Measurements from ENCODE around the gene GOLIM4.

Gene GOLIM4

DNA sequence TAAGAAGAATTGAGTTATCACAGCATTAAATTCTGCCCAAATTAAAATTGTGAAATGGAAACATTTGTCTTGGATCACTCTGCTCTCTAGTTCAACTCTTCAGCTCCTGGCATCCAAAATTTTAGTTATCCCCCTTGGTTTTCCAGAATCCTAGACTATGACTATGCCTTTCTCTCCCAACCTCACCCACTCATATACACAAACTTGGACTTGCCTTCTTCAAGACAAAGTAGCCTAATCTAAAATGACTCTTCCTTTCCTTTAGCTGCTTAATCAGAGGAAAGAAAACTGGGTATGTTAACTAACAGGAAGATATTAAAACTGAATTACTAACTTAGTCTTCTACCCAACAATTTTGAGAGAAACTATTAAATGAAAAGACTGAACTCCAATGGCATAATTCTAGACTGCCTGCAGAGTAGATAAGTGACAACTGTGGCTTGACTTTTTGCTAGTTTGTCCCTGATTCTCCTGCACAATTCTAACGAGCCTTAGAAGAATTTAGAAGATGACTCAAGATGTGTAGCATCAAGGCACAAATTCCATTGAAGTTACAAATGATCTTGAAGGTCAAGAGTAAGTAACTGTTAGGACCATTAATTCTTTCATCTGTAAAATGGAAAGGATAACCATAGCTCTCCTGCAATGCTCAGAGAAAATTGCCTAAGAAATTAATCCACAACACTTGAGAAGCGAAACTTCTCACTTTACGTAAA is 5.2 kb upstream of the GOLIM4 start:
- Histone ChIP-seq H3K4me1 (ENCODE audit: control insufficient read depth, insufficient read depth, low read length, poor library complexity, severe bottlenecking) (no peaks in the 10 kb centered on the region), H3K27me3 (replicated peaks; ENCODE audit: control insufficient read depth, insufficient read depth, low read length, poor library complexity, severe bottlenecking) (no peaks in the 10 kb centered on the region), H3K4me3 (ENCODE audit: insufficient read depth, low read depth, low read length, poor library complexity, severe bottlenecking) (no peak overlapping the region), H3K36me3 (ENCODE audit: control insufficient read depth, insufficient read depth, low read length) (no peaks in the 10 kb centered on the region), H3K9me3 (ENCODE audit: control insufficient read depth, low read length) (no peaks in the 10 kb centered on the region), H3K27ac (ENCODE audit: insufficient read depth, low read length, poor library complexity, severe bottlenecking) (no peak overlapping the region)
- DNase-seq: no peak

DNA sequence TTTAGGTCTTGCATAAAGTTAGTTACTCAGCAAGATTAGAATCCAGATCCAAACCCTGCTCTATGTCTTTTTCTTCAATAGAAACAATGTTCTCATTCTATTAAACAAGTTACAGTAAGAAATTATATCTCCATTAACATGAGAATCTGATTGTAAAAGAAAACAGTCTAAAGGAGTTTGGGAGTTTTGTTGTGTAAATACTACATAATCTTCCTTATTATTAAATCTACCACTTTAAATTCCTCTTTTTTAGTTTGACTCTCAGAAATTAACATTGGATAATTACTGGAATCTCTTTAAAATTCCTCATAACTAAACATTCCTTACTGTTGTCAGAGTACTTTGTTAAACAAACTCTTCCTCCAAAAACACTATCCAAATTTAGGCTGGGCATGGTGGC is 1.7 kb upstream of the GOLIM4 start:
- H3K27ac ChIP-seq (ENCODE audit: insufficient read depth, low read length, poor library complexity, severe bottlenecking): no peak overlapping the region
- H3K27me3 ChIP-seq (replicated peaks; ENCODE audit: control insufficient read depth, insufficient read depth, low read length, poor library complexity, severe bottlenecking): no peaks in the 10 kb centered on the region
- H3K4me3 ChIP-seq (ENCODE audit: insufficient read depth, low read depth, low read length, poor library complexity, severe bottlenecking): no peak overlapping the region
- no peak for DNase-seq
- no peaks in the 10 kb centered on the region for H3K36me3 ChIP-seq (ENCODE audit: control insufficient read depth, insufficient read depth, low read length)
- H3K4me1 ChIP-seq (ENCODE audit: control insufficient read depth, insufficient read depth, low read length, poor library complexity, severe bottlenecking): no peaks in the 10 kb centered on the region
- no peaks in the 10 kb centered on the region for H3K9me3 ChIP-seq (ENCODE audit: control insufficient read depth, low read length)

DNA sequence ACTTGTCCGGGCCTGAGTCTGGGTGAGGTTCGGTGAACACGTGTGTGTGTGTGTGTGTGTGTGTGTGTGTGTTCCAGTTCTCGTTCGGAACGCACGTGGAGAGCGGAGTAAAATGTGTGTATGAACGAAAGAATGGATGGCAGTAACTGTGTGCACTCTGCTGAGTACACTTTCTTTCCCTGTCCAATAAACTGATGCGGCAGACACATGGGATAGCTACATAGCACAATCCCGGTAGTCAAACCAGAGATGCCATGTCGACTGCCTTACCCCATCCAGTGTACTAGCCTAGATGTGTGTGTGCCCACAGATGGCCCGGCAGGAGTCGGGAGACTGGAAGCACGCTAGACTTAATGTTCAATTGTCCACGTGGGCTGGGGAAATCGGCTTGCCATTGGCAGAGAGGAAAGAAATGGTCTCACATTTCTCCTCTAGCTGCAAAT is 507 bp upstream of the GOLIM4 start:
- Histone ChIP-seq H3K27ac (ENCODE audit: insufficient read depth, low read length, poor library complexity, severe bottlenecking) (no peak overlapping the region), H3K9me3 (ENCODE audit: control insufficient read depth, low read length) (no peaks in the 10 kb centered on the region), H3K4me1 (ENCODE audit: control insufficient read depth, insufficient read depth, low read length, poor library complexity, severe bottlenecking) (no peaks in the 10 kb centered on the region), H3K4me3 (ENCODE audit: insufficient read depth, low read depth, low read length, poor library complexity, severe bottlenecking) (peak overlapping the region; percentile 49), H3K27me3 (replicated peaks; ENCODE audit: control insufficient read depth, insufficient read depth, low read length, poor library complexity, severe bottlenecking) (no peaks in the 10 kb centered on the region), H3K36me3 (ENCODE audit: control insufficient read depth, insufficient read depth, low read length) (no peaks in the 10 kb centered on the region)
- DNase-seq: no peak

DNA sequence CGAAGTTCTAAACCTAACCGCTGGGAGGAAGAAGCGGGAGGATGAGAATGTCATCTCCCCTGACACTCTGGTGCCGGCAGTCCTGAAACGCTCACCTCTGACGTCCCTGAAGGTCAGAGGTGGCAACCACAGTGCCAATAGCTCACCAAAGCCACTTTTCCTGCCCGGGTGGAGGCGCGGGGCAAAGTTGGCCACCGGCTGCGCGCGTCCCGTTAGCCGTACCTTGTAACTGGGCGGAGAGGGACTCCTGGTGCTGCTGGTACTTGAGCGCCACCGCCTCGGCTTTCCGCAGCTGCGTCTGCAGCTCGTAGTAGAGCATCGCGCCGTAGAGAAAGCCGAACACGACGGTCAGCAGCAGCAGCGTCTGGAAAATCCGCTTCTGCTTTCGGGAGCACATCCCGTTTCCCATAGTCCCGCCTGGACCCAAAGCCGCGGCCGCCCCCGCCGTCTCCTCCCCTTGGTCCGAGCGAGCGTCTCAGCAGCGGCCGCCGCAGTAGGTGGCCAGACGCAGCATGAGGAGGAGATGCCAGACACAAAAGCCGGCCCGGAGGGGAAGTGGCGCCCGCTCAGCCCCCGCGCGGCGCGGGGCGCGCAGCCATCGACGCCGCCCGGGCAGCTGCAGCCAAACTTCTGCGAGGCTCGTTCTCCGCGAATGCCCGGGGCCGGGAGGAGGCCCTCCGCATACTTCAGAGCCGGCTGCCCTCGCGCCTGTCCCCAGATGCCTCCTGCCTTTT is 680 bp downstream of the GOLIM4 start:
- DNase-seq: no peak
- no peaks in the 10 kb centered on the region for H3K9me3 ChIP-seq (ENCODE audit: control insufficient read depth, low read length)
- H3K27ac ChIP-seq (ENCODE audit: insufficient read depth, low read length, poor library complexity, severe bottlenecking): no peak overlapping the region
- H3K4me3 ChIP-seq (ENCODE audit: insufficient read depth, low read depth, low read length, poor library complexity, severe bottlenecking): peak overlapping the region; percentile 49
- no peaks in the 10 kb centered on the region for H3K27me3 ChIP-seq (replicated peaks; ENCODE audit: control insufficient read depth, insufficient read depth, low read length, poor library complexity, severe bottlenecking)
- no peaks in the 10 kb centered on the region for H3K36me3 ChIP-seq (ENCODE audit: control insufficient read depth, insufficient read depth, low read length)
- no peaks in the 10 kb centered on the region for H3K4me1 ChIP-seq (ENCODE audit: control insufficient read depth, insufficient read depth, low read length, poor library complexity, severe bottlenecking)

DNA sequence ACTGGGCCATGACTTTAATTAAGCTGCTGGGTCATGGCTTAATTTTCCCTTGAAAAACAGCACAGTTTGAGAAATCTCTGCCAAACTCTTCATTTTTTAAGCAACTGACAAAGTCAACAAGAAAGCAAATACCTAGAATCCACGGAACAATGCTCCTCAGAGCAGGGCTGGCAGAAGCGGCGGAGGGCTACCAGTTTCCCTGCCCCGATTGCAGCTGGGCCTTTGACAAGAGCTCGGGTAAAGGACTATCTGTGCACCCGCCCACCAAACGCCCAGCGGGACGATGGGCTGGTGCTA is 1.2 kb downstream of the GOLIM4 start:
- no peak for DNase-seq
- H3K27ac ChIP-seq (ENCODE audit: insufficient read depth, low read length, poor library complexity, severe bottlenecking): no peak overlapping the region
- H3K4me3 ChIP-seq (ENCODE audit: insufficient read depth, low read depth, low read length, poor library complexity, severe bottlenecking): peak overlapping the region; percentile 49
- no peaks in the 10 kb centered on the region for H3K4me1 ChIP-seq (ENCODE audit: control insufficient read depth, insufficient read depth, low read length, poor library complexity, severe bottlenecking)
- H3K27me3 ChIP-seq (replicated peaks; ENCODE audit: control insufficient read depth, insufficient read depth, low read length, poor library complexity, severe bottlenecking): no peaks in the 10 kb centered on the region
- no peaks in the 10 kb centered on the region for H3K36me3 ChIP-seq (ENCODE audit: control insufficient read depth, insufficient read depth, low read length)
- H3K9me3 ChIP-seq (ENCODE audit: control insufficient read depth, low read length): no peaks in the 10 kb centered on the region

DNA sequence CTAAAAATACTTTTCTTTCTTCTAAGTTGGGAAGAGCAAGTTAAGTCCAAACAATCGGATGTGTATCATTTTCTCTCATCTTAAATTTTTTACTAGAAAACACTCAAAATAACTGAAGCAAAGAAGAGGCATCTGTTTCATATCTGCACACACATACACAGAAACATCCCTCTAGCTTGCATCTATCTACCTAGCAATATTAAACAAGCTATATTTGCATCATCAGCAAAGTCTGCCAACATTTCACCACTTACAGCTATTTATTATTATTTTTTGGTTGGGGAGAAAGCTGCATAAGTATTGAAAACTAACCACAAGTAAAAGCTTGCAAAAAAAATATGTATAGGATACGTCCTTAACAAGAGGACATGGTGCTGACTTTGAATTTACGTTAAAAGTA is 1.9 kb downstream of the GOLIM4 start:
- H3K9me3 ChIP-seq (ENCODE audit: control insufficient read depth, low read length): no peaks in the 10 kb centered on the region
- H3K27ac ChIP-seq (ENCODE audit: insufficient read depth, low read length, poor library complexity, severe bottlenecking): no peak overlapping the region
- no peak for DNase-seq
- H3K27me3 ChIP-seq (replicated peaks; ENCODE audit: control insufficient read depth, insufficient read depth, low read length, poor library complexity, severe bottlenecking): no peaks in the 10 kb centered on the region
- H3K4me3 ChIP-seq (ENCODE audit: insufficient read depth, low read depth, low read length, poor library complexity, severe bottlenecking): no peak overlapping the region
- no peaks in the 10 kb centered on the region for H3K36me3 ChIP-seq (ENCODE audit: control insufficient read depth, insufficient read depth, low read length)
- no peaks in the 10 kb centered on the region for H3K4me1 ChIP-seq (ENCODE audit: control insufficient read depth, insufficient read depth, low read length, poor library complexity, severe bottlenecking)

DNA sequence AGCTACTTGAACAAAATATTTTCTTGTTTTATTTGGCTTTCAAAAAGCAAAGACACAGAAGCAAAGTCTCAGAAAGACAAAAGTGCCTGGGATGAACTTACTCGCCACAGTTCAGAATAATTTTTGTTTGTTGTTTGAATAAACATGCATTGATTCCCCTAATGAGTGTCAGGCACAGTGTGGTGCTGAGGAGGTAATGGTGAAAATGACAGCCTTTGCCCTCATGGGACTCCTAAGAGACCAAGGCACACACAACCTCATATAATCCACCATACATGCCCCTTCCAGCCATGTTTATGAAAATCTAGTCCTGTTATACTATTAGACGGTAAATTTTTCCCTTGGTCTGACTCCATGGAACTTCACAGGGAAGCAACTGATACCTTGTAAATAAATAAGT is 2.5 kb downstream of the GOLIM4 start:
- no peaks in the 10 kb centered on the region for H3K4me1 ChIP-seq (ENCODE audit: control insufficient read depth, insufficient read depth, low read length, poor library complexity, severe bottlenecking)
- H3K4me3 ChIP-seq (ENCODE audit: insufficient read depth, low read depth, low read length, poor library complexity, severe bottlenecking): no peak overlapping the region
- no peak overlapping the region for H3K27ac ChIP-seq (ENCODE audit: insufficient read depth, low read length, poor library complexity, severe bottlenecking)
- H3K9me3 ChIP-seq (ENCODE audit: control insufficient read depth, low read length): no peaks in the 10 kb centered on the region
- H3K27me3 ChIP-seq (replicated peaks; ENCODE audit: control insufficient read depth, insufficient read depth, low read length, poor library complexity, severe bottlenecking): no peaks in the 10 kb centered on the region
- DNase-seq: no peak
- H3K36me3 ChIP-seq (ENCODE audit: control insufficient read depth, insufficient read depth, low read length): no peaks in the 10 kb centered on the region

DNA sequence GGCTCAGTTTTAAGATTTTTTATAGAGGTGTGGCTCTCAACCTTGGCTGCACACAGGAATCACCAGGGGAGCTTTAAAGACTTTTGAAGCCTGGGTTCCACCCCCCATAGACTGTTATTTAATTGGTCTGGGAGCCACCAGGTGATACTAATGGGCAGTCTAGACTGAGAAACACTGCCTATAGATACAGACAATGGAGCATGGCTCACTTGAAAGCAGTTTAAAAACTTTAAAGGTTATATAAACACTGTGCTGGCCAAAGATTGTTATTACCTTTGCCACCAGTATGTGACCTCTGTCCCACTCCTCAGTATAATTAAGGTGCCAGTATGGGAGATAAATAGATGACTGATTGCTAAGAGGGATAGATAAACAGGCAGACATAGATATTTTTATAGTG is 3.8 kb downstream of the GOLIM4 start:
- Histone ChIP-seq H3K9me3 (ENCODE audit: control insufficient read depth, low read length) (no peaks in the 10 kb centered on the region), H3K27me3 (replicated peaks; ENCODE audit: control insufficient read depth, insufficient read depth, low read length, poor library complexity, severe bottlenecking) (no peaks in the 10 kb centered on the region), H3K27ac (ENCODE audit: insufficient read depth, low read length, poor library complexity, severe bottlenecking) (no peak overlapping the region), H3K4me3 (ENCODE audit: insufficient read depth, low read depth, low read length, poor library complexity, severe bottlenecking) (no peak overlapping the region), H3K36me3 (ENCODE audit: control insufficient read depth, insufficient read depth, low read length) (no peaks in the 10 kb centered on the region), H3K4me1 (ENCODE audit: control insufficient read depth, insufficient read depth, low read length, poor library complexity, severe bottlenecking) (no peaks in the 10 kb centered on the region)
- DNase-seq: no peak

DNA sequence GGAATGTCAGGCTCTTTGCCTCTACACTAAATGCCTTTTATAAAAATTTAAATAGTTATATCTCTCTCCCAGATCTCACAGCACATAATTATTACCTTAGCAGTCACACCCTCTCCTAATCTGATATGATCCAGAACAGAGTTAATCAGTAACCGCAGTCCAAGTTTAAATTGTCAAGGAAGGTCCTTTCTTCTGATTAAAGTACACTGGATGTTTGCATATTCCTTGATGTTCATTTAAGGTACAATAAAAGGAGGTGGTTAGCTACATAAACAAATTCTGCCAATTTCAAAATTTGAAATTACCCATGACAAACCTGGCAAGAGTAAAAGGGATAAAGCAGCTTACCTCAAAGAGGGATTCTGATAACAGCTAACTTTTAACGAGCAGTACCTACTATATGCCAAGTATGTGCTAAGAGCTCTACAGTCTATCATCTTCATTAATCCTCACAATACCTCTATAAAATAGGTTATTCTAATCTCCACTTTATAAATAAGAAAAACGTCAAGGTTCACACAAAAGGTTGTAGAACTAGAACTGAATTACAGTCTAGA is 4.3 kb downstream of the GOLIM4 start:
- no peak for DNase-seq

DNA sequence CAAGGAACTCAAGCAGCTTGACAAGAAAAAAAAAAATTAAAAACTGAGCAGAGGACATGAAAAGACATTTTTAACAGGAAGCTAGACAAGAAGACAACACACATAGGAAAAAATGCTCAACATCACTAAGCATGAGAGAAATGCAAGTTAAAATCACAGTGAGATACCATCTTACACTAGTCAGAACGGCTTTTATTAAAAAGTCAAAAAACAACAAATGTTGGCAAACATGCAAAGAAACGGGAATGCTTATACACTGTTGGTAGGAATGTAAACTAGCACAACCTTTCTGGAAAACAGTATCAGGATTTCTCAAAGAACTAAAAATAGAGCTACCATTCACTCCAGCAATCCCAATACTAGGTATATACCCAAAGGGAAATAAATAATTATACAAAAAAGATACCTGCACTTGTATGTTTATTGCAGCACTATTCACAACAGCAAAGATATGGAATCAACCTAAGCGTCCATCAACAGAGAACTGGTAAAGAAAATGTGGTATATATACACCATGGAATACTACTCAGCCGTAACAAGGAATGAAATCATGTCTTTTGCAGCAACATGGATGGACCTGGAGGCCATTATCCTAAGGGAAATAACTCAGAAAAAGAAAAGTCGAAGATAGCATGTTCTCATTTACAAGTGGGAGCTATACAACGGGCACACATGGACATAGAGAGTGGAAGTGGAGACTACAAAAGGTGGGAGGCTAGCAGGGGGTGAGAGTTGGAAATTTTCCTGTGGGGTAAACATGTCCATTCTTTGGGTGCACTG is 5.2 kb downstream of the GOLIM4 start:
- no peak for DNase-seq
- Histone ChIP-seq H3K27ac (ENCODE audit: insufficient read depth, low read length, poor library complexity, severe bottlenecking) (no peak overlapping the region), H3K27me3 (replicated peaks; ENCODE audit: control insufficient read depth, insufficient read depth, low read length, poor library complexity, severe bottlenecking) (no peaks in the 10 kb centered on the region), H3K4me3 (ENCODE audit: insufficient read depth, low read depth, low read length, poor library complexity, severe bottlenecking) (no peak overlapping the region), H3K9me3 (ENCODE audit: control insufficient read depth, low read length) (no peaks in the 10 kb centered on the region), H3K4me1 (ENCODE audit: control insufficient read depth, insufficient read depth, low read length, poor library complexity, severe bottlenecking) (no peaks in the 10 kb centered on the region), H3K36me3 (ENCODE audit: control insufficient read depth, insufficient read depth, low read length) (no peaks in the 10 kb centered on the region)

More for the DNA sequence above, 4.3 kb downstream of the GOLIM4 start:
- no peak overlapping the region for H3K4me3 ChIP-seq (ENCODE audit: insufficient read depth, low read depth, low read length, poor library complexity, severe bottlenecking)
- no peaks in the 10 kb centered on the region for H3K4me1 ChIP-seq (ENCODE audit: control insufficient read depth, insufficient read depth, low read length, poor library complexity, severe bottlenecking)
- no peaks in the 10 kb centered on the region for H3K9me3 ChIP-seq (ENCODE audit: control insufficient read depth, low read length)
- no peaks in the 10 kb centered on the region for H3K36me3 ChIP-seq (ENCODE audit: control insufficient read depth, insufficient read depth, low read length)
- no peaks in the 10 kb centered on the region for H3K27me3 ChIP-seq (replicated peaks; ENCODE audit: control insufficient read depth, insufficient read depth, low read length, poor library complexity, severe bottlenecking)
- no peak overlapping the region for H3K27ac ChIP-seq (ENCODE audit: insufficient read depth, low read length, poor library complexity, severe bottlenecking)
